GM03348 (cell line): ENCODE data around the gene DYRK3.

Source experiments
- DNase-seq: peaks from one replicate; pipeline ENCODE4 v3.0.0; 2012; ENCODE audit warnings: low spot score

DYRK3 gene

DNA sequence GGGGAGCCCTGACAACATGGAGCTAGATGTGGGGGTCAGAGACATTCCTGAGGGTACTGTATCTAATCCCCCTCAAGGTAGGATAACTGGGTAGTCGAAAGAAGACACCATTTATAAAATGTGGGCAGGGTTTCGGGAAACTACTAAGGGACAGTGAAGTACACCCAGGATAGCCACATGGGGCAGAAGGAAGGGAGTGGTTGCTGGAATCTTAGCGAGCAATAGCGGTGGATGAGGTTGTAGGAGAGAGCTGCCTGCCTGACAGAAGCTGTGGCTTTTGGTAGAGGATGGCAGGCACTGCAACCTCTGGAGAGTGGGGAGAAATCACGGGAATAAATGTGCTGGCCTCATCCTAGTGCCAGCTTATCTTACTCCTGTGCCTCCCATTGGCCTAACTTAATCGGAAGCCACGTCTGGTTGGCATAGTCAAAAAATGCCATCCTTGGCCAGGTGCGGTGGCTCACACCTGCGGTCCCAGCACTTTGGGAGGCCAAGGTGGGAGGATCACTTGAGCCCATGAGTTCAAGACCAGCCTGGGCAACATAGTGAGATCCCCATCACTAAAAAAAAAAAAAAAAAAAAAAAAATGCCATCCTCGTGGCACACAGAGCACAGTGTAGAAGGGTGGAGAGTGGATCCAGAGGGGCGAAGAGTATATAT, 26.0 kb downstream of the DYRK3 start:
- no peak for DNase-seq

DNA sequence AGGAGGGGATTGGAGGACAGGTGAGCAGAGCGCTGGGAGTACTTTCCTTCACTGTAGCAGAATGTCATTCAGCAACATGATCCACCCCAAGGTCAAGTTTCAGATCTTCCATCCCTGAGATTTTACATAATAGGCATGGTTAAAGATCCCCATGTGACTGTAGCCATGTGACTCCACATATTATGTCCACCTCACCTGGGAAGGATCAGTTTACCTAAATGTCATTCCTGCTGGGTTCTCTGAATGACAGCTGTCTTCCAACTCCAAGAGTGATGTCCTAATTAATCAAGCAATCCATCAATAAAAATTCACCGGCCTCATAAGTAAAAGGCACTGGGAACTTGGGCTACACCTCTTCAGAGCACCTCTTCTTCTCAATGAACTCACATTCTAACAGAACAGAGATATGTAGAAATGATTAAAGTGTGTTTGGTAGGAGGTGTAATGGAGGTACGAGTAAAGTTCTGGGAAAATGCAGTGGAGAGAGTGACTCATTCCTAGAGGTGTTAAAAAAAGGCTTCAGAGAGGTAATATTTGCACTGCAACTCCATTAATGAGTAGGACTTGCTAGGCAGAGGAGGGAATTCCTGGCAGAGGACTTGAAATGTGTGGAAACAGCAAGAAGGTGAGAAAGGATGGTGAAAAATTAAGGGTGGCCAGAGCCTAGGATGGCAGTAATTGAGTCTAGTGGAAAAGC, 27.2 kb downstream of the DYRK3 start:
- DNase-seq = no peak

DNA sequence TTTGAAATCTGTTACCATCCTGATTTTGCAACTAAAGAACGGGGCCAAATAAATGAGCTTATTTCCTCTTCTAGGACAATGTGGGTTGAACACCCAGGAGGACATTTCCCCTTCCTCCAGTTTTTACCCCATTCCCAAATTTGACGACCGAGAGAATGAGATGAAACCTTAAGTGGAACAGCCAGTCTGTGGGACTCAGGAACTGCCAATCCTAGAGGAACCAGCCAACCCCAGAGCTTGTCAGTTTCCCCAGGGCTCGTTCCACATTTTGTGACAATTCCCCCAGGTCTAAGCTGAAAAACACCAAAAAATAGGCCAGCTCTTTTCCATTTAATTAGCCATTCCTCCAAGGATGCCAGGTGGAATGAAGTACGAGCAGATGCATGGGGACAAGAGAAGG, 28.0 kb downstream of the DYRK3 start:
- no peak for DNase-seq

DNA sequence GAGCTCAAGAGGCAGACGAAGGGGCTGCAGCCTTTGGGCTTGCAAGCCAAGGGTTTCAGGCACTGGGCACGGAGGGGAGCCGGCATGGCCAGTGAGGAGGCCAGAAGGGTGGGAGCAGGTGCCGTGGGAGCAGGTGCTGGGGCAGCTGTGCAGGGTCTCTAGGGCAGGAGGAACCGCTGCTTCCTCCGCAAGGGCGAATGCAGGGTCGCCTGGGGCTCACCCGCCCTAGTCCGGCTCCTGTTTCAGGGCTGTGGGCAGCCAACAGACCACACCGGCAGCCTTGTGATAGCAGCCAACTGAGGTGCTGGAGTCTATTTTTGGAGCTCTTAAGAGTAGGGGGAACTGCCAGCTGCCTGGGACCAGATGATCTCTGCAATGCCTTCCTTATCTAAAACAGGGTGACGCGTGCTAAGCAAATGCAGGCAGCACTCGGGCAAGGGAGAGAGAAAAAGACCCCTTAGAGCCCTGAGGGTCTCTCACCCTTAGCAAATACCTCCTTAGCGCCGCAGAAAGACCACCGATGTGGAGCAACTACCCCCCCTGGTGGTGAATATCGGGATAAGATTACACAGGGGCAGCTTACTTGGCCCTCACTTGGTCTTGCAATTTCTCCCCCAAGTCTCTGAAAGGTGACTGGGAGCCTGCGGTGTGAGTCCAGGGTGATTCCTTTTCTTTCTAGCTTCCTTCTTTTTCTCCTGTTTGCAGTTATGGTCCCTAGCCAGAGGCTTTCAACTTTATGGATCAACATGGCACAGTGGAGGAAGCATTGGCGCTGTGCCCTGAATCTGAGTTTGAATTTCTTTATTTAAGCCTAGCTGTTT, 28.7 kb downstream of the DYRK3 start:
- DNase-seq = peak; percentile 82

DNA sequence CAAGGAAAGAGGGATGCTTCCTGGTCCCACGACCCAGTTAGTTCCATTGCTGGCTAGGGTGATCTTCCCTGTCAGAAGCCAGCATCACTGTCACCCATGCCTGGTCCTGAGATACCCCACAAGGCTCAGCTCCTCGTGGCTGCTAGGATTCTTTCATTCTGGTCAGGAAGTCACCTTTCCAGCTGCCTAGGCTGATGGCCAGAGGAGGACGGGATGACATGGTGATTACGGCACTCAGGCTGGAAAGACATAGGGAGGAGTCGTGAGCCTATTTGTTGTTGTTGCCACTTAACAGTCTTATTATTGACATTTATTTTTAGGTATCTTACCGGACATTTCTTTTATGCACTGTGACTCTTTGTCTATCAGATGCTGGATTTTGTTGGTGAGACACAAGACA, 29.4 kb downstream of the DYRK3 start:
- DNase-seq = no peak

DNA sequence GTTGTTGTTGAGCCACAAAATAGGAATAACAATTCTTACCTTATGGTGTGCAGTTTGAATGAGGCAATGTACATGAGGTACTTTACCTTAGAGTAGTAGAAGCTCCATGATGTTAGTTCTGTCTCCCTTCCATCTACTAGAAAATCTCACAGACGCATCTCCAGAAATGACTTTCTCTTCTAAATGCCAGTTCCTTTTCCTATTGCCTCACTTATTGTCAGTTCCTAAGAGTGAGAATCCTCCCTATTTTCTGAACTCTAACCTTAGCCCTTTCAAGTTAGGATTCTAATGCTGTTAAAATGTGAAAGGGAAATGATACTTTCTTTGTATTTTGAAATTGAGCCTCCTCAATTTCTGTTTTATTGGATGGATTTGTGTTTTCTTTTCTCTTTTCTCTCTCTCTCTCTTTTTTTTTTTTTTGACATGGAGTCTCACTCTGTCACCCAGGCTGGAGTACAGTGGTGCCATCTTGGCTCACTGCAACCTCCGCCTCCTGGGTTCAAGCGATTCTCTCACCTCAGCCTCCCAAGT, 30.8 kb downstream of the DYRK3 start:
- DNase-seq = no peak

DNA sequence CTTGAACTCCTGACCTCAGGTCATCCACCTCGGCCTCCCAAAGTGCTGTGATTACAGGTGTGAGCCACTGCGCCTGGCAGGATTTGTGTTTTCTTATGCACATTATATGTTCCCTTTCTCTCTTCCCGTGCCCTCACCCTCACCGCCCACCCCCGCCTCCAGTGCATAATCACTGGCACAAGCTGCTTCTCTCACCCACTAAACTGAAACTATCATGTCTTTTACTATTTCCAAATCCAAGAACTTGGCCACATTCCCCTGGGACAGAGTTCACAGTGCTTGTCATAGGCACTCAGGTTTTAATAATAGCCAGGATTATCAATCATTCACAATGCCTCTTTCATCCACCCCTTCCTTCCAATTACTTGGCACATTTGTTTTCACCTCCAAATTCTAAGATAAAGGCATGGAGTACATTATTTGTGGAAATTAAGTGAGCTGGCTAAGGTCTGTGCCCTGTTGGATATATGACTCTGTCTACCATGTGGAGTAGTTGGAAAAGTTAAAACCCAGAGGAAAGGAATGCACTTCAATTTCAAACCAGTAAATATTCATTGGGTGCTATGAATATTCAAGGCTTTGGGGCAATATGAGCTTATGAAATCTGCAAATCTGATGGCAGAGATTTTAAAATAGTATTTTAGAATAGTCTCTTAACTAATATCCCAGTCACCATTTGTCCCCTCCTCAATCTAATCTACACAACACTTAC, 31.8 kb downstream of the DYRK3 start:
- DNase-seq = no peak

DNA sequence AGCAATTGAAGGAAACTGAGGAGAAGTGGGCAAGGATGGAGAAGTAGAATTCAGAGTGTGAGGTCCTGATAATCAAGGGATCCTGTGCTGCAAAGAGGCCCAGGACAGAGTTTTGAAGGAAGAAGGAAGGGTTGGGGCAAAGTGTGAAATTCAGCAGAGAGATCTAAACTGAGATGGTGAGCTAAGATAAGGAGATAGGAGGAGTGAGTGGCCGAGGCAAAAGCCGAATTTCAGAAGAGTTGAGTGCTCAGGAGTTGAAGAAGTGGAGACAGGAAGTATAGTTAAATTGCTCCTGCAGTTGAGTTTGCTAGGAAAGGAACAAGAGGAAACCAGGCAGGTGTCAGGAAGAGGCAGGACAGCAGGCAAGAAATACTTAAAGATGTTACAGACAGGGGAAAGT, 33.0 kb downstream of the DYRK3 start:
- no peak for DNase-seq

DNA sequence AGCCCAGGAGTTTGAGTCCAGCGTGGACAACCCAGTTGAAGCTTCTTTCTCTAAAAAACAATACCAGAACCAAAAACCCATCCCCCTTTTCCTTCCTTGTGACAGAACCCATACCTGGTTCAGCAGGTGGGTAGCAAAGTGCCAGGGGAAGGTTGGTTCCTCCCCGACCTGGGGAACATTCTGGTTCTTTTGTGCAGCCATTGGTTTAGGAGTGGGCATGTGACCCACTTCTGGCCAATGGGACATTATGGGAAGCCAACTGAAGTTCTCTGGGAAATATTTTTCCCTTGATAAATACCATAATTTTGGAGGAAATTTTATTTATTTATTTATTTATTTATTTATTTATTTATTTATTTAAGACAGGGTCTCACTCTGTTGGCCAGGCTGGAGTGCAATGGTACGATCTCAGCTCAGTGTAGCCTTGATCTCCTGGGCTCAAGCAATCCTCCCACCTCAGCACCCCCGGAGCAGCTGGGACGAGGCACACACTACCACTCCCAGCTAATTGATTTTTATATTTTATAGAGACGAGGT, 33.6 kb downstream of the DYRK3 start:
- DNase-seq = no peak

DNA sequence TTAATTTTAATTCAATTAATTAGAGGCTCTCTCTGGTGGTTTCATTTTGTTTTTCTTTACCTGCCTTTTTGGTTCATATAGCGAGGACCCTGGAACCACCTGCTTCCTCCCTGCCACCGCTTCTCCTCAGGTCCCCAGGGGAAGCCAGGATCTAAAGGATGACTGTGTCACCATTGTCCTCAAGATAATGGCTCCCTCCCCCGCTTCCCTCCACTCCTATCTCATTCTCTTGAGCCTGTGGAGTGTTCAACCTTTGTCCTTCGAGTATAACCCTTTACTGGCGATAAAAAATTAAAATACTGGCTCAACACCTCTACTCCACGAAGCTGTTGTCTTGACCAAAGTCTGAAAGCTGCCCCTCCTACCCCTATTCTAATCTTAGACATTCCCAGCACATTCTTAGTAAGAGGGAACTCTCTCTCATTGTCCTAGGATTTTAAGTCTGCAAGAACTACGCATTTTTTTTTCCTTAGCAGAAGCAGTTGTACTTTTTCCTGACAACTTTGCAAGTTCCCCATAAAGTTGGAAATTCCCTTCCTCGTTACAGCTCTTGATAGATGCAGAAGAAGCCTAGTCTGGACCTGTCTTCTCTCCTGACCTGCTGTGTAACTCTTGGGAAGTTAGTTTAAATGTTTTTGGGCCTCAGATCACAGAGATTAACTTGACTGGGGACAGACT, 36.8 kb downstream of the DYRK3 start:
- no peak for DNase-seq

DNA sequence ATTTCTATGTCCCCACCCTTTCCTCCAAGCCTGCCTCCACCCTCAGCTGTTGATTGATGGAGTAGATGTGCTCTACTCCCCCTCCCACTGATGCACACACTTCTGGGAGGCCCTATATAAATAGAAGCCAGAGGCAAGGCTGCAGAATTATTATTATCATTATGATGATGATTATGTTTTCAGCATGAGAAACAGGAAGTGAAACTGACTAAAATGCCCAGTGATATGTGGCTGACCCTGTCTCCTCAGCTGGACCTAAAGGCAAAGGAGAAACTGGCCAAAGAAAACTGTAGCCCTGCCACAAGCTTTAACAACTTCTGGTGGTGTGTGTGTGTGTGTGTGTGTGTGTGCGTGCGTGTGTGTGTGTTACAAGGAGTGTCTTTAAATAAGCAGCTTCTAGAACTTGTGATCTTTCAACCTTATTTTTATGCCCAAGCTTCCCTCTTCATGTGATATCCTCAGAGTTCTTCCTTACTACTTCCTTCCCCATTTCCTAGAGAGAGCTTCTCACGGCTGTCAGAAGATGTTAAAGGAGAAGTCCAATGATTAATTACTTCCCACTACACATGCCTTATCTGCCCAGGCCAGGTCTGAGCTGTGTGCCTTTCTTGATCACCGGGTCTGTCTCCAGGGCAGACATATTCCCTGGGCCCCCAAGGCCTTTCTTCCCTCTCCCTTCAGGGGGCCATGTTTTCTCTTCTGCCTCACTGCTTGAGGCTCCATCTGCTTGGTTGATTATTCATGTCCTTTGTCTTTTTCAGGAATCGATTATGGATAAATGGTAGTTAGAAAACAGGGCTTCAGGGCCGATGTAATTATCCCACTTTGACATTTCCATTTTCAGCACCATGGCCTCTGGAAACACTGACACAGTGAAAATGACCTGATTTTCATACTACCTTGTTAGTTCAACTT, 37.8 kb downstream of the DYRK3 start:
- no peak for DNase-seq

DNA sequence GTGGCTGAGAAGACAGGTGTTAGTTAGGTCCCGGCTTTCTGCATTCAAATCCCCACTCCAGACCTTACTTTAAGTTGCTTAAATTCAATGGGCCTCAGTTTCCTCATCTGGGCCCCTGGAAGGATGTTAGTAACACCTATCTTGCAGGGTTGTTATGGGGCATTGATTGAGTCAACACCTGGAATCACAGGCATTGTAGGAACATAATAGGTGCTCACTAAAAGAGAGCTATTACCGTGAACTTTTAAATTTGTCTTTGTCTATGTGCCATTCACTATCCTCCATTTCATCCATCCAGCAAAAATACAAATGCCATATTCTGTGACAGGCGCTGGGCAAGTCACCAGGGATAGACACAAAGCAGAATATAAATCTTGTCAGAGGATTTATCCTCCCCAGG, 38.9 kb downstream of the DYRK3 start:
- no peak for DNase-seq

DNA sequence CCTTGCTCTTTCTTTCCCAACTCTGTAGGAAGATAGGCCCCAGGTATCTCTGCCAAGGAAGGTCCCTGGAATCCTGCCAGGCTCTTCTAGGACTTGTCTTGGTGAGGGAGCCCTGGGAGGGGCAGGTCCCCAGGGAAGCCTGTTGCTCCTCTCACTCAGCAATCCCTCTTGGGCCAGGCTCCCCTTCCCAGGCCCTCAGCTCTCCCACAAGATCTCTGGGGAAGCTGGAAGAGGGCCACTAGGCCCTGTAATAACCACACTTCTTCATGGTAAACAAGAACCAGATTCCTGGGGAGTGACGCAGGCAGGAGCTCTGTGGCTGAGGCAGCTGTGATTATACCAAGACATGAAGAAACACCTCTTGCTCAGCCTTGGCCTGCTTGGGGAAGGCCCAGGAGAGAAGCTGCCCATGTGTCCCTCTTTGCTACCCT, 39.4 kb downstream of the DYRK3 start:
- DNase-seq = peak; percentile 93

DNA sequence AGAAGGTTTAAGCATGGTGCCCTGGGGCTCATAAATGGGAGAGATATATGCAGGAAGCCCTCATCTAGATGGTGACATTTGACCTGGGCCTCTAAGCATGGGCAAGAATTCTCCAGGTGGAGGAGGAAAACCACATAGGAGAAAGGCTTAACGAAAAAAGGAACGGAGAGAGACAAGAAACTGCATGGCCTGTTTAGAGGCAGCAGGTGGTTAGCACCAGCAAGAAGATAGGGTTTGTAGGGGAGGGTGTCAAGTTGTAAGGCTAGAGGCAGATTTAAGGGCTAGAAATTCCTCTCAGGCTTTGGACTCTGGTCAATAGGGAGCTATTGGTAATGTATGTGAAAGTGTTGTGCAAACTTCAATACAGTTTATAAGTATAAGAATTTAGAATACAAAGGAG, 41.2 kb downstream of the DYRK3 start:
- no peak for DNase-seq

DNA sequence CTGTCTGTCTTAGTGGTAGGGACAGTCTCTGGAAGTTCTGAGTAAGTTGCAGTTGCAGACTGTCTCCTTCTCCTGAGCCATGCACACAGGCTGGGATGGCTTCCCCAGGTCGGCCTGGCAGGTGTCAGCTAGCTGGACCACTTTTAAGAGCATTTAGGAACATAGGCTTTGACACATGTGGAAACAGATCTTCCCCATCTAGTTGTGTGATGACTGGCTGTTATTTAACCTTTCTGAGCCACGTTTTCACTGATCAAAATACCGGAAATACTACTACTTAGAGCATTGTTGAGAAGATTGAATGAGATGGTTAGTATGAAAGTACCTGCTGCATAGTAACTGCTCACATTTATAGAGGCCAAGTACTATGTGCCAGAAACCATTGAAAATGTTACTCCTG, 43.2 kb downstream of the DYRK3 start:
- no peak for DNase-seq

DNA sequence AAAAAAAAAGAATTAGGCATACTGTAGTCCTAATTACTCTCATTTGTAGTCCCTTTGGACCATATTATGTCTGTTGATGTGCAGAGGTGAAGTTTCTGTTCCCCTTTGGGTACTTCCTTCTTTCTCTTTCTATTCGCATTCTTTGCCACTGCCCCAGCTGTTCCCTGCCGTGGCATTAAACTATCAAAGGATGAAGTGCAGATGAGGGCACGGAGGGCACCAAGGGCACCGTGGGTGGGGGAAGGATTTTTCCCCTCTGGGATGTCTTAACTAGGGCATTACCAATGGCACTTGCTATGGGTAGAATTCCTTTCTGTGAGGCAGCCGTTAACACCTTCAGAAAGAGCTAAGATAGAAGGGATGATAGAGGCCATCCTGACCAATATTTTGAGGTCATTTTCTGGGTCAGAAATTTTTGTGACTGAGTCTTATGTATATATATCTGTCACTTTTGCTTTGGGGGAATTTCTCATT, 44.4 kb downstream of the DYRK3 start:
- DNase-seq = no peak

DNA sequence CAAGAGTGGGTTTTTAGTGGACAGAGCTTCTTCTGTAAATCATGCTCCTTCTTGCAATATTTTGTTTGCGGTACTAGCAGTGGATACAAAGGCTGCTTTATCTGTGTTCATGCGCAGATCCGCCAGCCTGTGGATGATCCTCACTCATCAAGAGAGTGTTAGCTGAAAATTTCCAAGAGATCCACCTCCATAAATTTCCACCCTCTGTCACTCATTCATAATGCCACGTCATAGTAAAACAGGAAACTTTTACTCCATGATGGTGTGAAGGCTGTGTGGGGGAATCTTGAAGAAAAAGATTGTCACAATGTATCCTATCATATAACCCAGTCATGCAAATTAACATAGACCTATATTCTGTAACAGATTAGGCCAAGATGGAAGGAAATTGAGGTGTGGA, 44.9 kb downstream of the DYRK3 start:
- no peak for DNase-seq

DNA sequence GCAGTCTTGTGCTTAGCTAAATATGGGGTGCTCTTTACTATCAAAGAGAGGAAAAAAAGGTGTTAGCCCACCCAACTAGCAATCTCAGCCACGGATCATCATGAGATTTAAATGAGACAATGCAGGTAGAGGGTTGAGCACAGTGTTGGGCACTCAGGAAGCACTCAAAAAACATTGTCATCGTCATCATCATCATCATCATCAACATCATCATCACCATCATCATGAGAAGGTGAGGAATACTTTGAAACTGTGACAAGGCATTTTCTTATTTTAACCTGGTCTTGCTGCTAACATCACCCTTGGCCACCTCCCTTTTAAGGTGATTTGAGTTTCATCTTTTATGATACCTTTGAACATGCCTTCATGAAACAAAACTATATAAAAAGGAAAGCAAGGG, 46.0 kb downstream of the DYRK3 start:
- DNase-seq = no peak

DNA sequence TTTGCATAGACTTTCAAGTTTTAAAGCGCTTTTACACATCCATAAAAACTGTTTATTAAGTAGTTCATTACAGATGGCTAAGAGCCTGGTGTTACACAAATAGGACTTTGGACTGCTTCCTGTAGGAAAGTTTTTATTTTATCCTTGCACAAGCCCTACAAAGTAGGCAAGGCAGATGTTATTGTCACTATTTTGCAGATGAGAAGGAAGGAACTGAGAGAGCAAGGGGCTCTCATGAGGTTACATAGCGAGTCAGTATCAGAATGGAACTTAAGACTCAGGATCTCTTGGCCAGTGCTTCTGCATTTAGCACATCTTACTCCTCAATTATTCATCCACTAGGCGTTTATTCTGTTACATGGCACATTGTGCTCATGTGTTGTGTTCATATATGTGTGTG, 46.8 kb downstream of the DYRK3 start:
- no peak for DNase-seq

DNA sequence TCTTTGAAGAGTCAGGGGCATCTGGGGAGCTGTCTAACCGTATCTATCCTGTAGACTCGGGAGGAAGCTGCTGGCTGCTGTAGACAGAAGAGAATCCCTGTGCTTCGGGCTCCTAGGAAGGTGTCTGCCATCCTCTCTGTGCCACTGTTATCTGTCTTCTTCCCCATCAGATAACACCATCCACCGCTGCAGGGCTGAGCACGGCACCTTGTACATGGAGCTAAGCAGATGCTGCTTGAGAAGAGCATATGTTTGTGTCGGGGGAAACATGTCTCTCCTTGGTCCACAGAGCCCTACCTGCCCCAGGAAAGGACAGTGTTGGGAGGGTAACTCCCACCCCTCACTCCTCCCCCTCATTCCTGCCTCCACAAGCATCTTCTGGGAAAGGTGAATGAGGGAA, 48.0 kb downstream of the DYRK3 start:
- DNase-seq = no peak
